GM18907 (cell line): ENCODE measurements around the gene ALB.

Experiments used
- ATAC-seq: cut with Tn5 transposase; IDR thresholded peaks from one replicate; pipeline ENCODE4 v1.9.1; 2021; ENCODE audit warnings: mild to moderate bottlenecking, moderate library complexity; ENCODE audit not compliant: unreplicated experiment

ALB gene

DNA sequence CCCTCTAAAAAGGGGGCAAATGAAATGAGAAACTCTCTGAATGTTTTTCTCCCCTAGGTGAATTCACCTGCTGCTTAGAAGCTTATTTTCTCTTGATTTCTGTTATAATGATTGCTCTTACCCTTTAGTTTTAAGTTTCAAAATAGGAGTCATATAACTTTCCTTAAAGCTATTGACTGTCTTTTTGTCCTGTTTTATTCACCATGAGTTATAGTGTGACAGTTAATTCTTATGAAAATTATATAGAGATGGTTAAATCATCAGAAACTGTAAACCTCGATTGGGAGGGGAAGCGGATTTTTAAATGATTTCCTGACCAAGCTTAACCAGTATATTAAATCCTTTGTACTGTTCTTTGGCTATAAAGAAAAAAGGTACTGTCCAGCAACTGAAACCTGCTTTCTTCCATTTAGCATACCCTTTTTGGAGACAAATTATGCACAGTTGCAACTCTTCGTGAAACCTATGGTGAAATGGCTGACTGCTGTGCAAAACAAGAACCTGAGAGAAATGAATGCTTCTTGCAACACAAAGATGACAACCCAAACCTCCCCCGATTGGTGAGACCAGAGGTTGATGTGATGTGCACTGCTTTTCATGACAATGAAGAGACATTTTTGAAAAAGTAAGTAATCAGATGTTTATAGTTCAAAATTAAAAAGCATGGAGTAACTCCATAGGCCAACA, 4.2 kb downstream of the ALB start:
- ATAC-seq, result no peak

DNA sequence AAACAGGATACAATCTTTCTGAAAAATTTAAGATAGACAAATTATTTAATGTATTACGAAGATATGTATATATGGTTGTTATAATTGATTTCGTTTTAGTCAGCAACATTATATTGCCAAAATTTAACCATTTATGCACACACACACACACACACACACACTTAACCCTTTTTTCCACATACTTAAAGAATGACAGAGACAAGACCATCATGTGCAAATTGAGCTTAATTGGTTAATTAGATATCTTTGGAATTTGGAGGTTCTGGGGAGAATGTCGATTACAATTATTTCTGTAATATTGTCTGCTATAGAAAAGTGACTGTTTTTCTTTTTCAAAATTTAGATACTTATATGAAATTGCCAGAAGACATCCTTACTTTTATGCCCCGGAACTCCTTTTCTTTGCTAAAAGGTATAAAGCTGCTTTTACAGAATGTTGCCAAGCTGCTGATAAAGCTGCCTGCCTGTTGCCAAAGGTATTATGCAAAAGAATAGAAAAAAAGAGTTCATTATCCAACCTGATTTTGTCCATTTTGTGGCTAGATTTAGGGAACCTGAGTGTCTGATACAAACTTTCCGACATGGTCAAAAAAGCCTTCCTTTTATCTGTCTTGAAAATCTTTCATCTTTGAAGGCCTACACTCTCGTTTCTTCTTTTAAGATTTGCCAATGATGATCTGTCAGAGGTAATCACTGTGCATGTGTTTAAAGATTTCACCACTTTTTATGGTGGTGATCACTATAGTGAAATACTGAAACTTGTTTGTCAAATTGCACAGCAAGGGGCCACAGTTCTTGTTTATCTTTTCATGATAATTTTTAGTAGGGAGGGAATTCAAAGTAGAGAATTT, 5.2 kb downstream of the ALB start:
- ATAC-seq, result no peak

DNA sequence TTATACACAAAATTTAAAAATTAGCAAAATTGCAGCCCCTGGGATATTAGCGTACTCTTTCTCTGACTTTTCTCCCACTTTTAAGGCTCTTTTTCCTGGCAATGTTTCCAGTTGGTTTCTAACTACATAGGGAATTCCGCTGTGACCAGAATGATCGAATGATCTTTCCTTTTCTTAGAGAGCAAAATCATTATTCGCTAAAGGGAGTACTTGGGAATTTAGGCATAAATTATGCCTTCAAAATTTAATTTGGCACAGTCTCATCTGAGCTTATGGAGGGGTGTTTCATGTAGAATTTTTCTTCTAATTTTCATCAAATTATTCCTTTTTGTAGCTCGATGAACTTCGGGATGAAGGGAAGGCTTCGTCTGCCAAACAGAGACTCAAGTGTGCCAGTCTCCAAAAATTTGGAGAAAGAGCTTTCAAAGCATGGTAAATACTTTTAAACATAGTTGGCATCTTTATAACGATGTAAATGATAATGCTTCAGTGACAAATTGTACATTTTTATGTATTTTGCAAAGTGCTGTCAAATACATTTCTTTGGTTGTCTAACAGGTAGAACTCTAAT, 6.0 kb downstream of the ALB start:
- no peak for ATAC-seq

DNA sequence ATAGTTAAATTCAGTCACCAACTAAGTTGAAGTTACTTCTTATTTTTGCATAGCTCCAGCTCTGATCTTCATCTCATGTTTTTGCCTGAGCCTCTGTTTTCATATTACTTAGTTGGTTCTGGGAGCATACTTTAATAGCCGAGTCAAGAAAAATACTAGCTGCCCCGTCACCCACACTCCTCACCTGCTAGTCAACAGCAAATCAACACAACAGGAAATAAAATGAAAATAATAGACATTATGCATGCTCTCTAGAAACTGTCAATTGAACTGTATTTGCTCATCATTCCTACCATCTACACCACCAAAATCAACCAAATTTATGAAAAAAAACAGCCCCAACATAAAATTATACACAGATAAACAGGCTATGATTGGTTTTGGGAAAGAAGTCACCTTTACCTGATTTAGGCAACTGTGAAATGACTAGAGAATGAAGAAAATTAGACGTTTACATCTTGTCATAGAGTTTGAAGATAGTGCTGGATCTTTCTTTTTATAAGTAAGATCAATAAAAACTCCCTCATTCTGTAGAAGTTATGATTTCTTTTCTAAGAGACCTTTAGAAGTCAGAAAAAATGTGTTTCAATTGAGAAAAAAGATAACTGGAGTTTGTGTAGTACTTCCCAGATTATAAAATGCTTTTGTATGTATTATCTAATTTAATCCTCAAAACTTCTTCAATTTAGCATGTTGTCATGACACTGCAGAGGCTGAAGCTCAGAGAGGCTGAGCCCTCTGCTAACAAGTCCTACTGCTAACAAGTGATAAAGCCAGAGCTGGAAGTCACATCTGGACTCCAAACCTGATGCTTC, 7.0 kb downstream of the ALB start:
- no peak for ATAC-seq

DNA sequence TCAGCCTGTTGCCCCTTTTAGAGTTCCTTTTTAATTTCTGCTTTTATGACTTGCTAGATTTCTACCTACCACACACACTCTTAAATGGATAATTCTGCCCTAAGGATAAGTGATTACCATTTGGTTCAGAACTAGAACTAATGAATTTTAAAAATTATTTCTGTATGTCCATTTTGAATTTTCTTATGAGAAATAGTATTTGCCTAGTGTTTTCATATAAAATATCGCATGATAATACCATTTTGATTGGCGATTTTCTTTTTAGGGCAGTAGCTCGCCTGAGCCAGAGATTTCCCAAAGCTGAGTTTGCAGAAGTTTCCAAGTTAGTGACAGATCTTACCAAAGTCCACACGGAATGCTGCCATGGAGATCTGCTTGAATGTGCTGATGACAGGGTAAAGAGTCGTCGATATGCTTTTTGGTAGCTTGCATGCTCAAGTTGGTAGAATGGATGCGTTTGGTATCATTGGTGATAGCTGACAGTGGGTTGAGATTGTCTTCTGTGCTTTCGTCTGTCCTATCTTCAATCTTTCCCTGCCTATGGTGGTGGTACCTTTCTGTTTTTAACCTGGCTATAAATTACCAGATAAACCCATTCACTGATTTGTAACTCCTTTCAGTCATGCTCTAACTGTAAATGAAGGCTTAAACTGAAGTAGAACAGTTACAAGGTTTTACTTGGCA, 7.8 kb downstream of the ALB start:
- no peak for ATAC-seq

DNA sequence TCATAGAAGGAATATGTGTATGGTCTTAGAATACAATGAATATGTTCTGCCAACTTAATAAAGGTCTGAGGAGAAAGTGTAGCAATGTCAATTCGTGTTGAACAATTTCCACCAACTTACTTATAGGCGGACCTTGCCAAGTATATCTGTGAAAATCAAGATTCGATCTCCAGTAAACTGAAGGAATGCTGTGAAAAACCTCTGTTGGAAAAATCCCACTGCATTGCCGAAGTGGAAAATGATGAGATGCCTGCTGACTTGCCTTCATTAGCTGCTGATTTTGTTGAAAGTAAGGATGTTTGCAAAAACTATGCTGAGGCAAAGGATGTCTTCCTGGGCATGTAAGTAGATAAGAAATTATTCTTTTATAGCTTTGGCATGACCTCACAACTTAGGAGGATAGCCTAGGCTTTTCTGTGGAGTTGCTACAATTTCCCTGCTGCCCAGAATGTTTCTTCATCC, 9.2 kb downstream of the ALB start:
- ATAC-seq, result no peak

DNA sequence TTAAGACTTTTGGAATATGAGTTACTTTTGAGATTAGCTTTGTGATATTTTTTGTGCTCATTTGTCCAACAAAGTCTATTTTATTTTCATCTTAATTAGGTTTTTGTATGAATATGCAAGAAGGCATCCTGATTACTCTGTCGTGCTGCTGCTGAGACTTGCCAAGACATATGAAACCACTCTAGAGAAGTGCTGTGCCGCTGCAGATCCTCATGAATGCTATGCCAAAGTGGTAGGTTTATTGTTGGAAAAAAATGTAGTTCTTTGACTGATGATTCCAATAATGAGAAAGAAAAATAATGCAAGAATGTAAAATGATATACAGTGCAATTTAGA, 10.8 kb downstream of the ALB start:
- no peak for ATAC-seq

DNA sequence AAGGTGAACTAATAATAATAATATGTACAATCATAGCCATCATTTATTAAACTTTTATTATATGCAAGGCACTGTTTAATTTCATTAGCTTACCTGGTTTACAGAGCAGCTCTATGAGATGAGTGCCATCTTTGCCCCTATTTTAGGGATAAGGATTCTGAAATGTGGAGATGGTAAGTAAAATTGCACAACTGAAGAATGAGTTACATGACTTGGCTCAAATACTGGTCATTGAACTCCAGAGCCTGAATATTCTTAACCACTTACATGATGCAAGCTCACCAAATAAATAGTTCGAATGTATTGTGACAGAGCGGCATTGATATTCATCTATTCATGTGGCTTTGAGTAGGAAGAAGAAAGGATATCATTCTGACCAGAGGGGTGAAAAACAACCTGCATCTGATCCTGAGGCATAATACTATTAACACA, 11.7 kb downstream of the ALB start:
- no peak for ATAC-seq

- no peak for ATAC-seq
Observed at GRCh38 chr4:73416423-73417087, 12.5 kb downstream of the ALB start.

- no peak for ATAC-seq
Observed at GRCh38 chr4:73417342-73417741, 13.3 kb downstream of the ALB start.

- ATAC-seq, result no peak
Observed at GRCh38 chr4:73417973-73418372, 13.9 kb downstream of the ALB start.

- ATAC-seq, result no peak
Observed at GRCh38 chr4:73418677-73419076, 14.6 kb downstream of the ALB start.

DNA sequence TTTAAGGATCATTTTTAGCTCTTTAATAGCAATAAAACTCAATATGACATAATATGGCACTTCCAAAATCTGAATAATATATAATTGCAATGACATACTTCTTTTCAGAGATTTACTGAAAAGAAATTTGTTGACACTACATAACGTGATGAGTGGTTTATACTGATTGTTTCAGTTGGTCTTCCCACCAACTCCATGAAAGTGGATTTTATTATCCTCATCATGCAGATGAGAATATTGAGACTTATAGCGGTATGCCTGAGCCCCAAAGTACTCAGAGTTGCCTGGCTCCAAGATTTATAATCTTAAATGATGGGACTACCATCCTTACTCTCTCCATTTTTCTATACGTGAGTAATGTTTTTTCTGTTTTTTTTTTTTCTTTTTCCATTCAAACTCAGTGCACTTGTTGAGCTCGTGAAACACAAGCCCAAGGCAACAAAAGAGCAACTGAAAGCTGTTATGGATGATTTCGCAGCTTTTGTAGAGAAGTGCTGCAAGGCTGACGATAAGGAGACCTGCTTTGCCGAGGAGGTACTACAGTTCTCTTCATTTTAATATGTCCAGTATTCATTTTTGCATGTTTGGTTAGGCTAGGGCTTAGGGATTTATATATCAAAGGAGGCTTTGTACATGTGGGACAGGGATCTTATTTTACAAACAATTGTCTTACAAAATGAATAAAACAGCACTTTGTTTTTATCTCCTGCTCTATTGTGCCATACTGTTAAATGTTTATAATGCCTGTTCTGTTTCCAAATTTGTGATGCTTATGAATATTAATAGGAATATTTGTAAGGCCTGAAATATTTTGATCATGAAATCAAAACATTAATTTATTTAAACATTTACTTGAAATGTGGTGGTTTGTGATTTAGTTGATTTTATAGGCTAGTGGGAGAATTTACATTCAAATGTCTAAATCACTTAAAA, 15.3 kb downstream of the ALB start:
- no peak for ATAC-seq

- no peak for ATAC-seq
Observed at GRCh38 chr4:73420615-73421014, 16.5 kb downstream of the ALB start.

DNA sequence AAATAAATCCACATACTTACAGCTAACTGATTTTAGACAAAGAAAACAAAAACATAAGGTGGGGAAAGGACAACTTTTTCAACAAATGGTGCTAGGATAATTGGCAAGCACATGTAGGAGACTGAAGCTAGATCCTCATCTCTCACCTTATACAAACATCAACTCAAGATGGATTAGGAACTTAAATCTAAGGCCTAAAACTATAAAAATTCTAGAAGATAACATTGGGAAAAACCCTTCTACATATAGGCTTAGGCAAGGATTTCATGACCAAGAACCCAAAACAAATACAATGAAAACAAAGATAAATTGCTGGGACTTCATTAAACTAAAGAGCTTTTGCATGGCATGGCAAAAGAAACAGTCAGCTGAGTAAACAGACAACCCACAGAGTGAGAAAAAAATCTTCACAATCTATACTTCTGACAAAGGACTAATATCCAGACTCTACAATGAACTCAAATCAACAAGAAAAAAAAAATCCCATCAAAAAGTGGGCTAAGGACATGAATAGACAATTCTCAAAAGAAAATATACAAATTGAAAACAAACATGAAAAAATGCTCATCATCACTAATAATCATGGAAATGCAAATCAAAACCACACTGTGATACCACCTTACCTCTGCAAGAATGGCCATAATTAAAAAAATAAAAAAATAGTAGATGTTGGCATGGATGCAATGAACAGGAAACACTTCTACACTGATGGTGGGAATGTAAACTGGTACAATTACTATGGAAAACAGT, 17.8 kb downstream of the ALB start:
- ATAC-seq, result no peak

- ATAC-seq, result no peak
Observed at GRCh38 chr4:73422458-73422752, 18.3 kb downstream of the ALB start.

GRCh38 chr4:73423184-73423583, 19.1 kb downstream of the ALB start:
- ATAC-seq, result no peak

DNA sequence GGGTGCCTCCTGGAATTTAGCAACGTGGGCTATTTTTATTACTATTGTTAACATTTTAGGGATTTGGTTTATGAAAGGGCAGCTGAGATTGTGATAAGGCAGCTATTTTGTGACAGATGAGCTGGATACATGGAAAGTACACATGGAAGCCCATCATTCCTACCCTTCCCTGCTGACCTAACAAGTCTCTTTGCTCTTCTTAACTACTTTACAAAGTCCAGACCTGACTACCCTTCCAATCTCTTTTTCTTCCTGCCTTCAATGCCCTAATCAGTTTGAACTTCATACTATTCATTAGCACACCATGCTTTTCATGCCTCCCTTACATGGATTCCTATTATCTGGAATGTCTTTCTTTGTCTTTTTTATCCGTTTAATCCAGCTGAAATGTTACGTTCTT, 22.6 kb downstream of the ALB start:
- no peak for ATAC-seq

GRCh38 chr4:73429118-73429517, 25.0 kb downstream of the ALB start:
- ATAC-seq, result no peak
